Measurements from ENCODE around the gene ZCWPW1.

Gene ZCWPW1

GRCh38 chr7:100471021-100471420, 42.5 kb upstream of the ZCWPW1 start:
- H3K18ac ChIP-seq (ENCODE audit: low read length): no peak overlapping the region
- no peak overlapping the region for H2AK5ac ChIP-seq (ENCODE audit: low read depth, low read length)
- H3K9me3 ChIP-seq (replicated peaks in 1 of 2; ENCODE audit: control insufficient read depth in 2 of 2, insufficient read depth in 1 of 2, low read depth in 1 of 2, low read length in 2 of 2): no peaks in the 10 kb centered on the region
- no peak overlapping the region for H3K14ac ChIP-seq (ENCODE audit: low read length)
- H3K9ac ChIP-seq (ENCODE audit: low read depth, low read length, poor library complexity): no peak overlapping the region
- H4K91ac ChIP-seq (ENCODE audit: low read depth, low read length, poor library complexity): no peak overlapping the region
- no peak overlapping the region for H3K4me2 ChIP-seq (ENCODE audit: insufficient read depth, low read length, poor library complexity, severe bottlenecking)
- no peak overlapping the region for H2BK12ac ChIP-seq (ENCODE audit: low read length)
- H3K4ac ChIP-seq (ENCODE audit: low read length): no peak overlapping the region
- H2BK15ac ChIP-seq (ENCODE audit: low read length): no peak overlapping the region
- no peaks in the 10 kb centered on the region for H3K27me3 ChIP-seq (ENCODE audit: control insufficient read depth in 3 of 3, insufficient read depth in 3 of 3, low read depth in 1 of 3, low read length in 3 of 3)
- peaks cover 1% of the 10 kb centered on the region for H3K79me1 ChIP-seq (ENCODE audit: low read depth, low read length)
- no peak overlapping the region for H3K27ac ChIP-seq (replicated peaks; ENCODE audit: low read length)
- DNase-seq (ENCODE audit: low spot score): no peak
- H2AFZ ChIP-seq (ENCODE audit: low read length): no peak overlapping the region
- no peak overlapping the region for H3K4me3 ChIP-seq (ENCODE audit: low read length in 2 of 2)
- H3K23ac ChIP-seq (ENCODE audit: low read depth, low read length, poor library complexity): no peak overlapping the region
- WGBS, 2 donors (ENCODE audit: extremely low coverage in 2 of 2, insufficient read length in 2 of 2, insufficient replicate concordance in 1 of 2): no CpG with 5 or more reads among the region's 4 CpGs
- H2BK120ac ChIP-seq (ENCODE audit: low read depth, low read length): no peak overlapping the region
- H3K36me3 ChIP-seq (replicated peaks in 1 of 2; ENCODE audit: control insufficient read depth in 2 of 2, insufficient read depth in 2 of 2, low read length in 2 of 2): peaks cover 6 to 41% of the 10 kb centered on the region in 2 donors
- no peak overlapping the region for H2BK5ac ChIP-seq (ENCODE audit: low read length)
- no peak overlapping the region for H4K8ac ChIP-seq (ENCODE audit: low read depth, low read length)
- H3K4me1 ChIP-seq (ENCODE audit: control insufficient read depth in 2 of 2, insufficient read depth in 1 of 2, low read depth in 1 of 2, low read length in 2 of 2): peaks cover 8 to 12% of the 10 kb centered on the region in 2 donors

GRCh38 chr7:100469227-100470044, 40.9 kb upstream of the ZCWPW1 start:
- Histone ChIP-seq H2AFZ (ENCODE audit: low read length) (no peak overlapping the region), H4K8ac (ENCODE audit: low read depth, low read length) (peak overlapping the region; percentile 43), H3K9ac (ENCODE audit: low read depth, low read length, poor library complexity) (peak overlapping the region; percentile 44), H3K9me3 (replicated peaks in 1 of 2; ENCODE audit: control insufficient read depth in 2 of 2, insufficient read depth in 1 of 2, low read depth in 1 of 2, low read length in 2 of 2) (no peaks in the 10 kb centered on the region), H3K27ac (replicated peaks; ENCODE audit: low read length) (no peak overlapping the region), H2AK5ac (ENCODE audit: low read depth, low read length) (peak overlapping the region; percentile 88), H3K36me3 (replicated peaks in 1 of 2; ENCODE audit: control insufficient read depth in 2 of 2, insufficient read depth in 2 of 2, low read length in 2 of 2) (peaks cover 7 to 42% of the 10 kb centered on the region in 2 donors), H3K79me1 (ENCODE audit: low read depth, low read length) (peaks cover 1% of the 10 kb centered on the region), H2BK5ac (ENCODE audit: low read length) (peak overlapping the region; percentile 66), H3K23ac (ENCODE audit: low read depth, low read length, poor library complexity) (peak overlapping the region; percentile 89), H3K4me3 (ENCODE audit: low read length in 2 of 2) (no peak overlapping the region), H3K18ac (ENCODE audit: low read length) (peak overlapping the region; percentile 93), H2BK15ac (ENCODE audit: low read length) (no peak overlapping the region), H3K27me3 (ENCODE audit: control insufficient read depth in 3 of 3, insufficient read depth in 3 of 3, low read depth in 1 of 3, low read length in 3 of 3) (no peaks in the 10 kb centered on the region), H2BK12ac (ENCODE audit: low read length) (peak overlapping the region; percentile 41), H3K4me2 (ENCODE audit: insufficient read depth, low read length, poor library complexity, severe bottlenecking) (no peak overlapping the region), H2BK120ac (ENCODE audit: low read depth, low read length) (no peak overlapping the region), H3K4me1 (ENCODE audit: control insufficient read depth in 2 of 2, insufficient read depth in 1 of 2, low read depth in 1 of 2, low read length in 2 of 2) (peaks cover 4% of the 10 kb centered on the region in 2 donors), H3K14ac (ENCODE audit: low read length) (peak overlapping the region; percentile 56), H3K4ac (ENCODE audit: low read length) (no peak overlapping the region), H4K91ac (ENCODE audit: low read depth, low read length, poor library complexity) (no peak overlapping the region)
- peak; percentile 77 for DNase-seq (ENCODE audit: low spot score)
- WGBS, 2 donors (ENCODE audit: extremely low coverage in 2 of 2, insufficient read length in 2 of 2, insufficient replicate concordance in 1 of 2): no CpG with 5 or more reads among the region's 13 CpGs

GRCh38 chr7:100467638-100468373, 39.3 kb upstream of the ZCWPW1 start:
- Histone ChIP-seq H3K4me2 (ENCODE audit: insufficient read depth, low read length, poor library complexity, severe bottlenecking) (no peak overlapping the region), H2BK5ac (ENCODE audit: low read length) (no peak overlapping the region), H4K91ac (ENCODE audit: low read depth, low read length, poor library complexity) (no peak overlapping the region), H3K4me1 (ENCODE audit: control insufficient read depth in 2 of 2, insufficient read depth in 1 of 2, low read depth in 1 of 2, low read length in 2 of 2) (peaks cover 4% of the 10 kb centered on the region in 2 donors), H3K36me3 (replicated peaks in 1 of 2; ENCODE audit: control insufficient read depth in 2 of 2, insufficient read depth in 2 of 2, low read length in 2 of 2) (peaks cover 5 to 29% of the 10 kb centered on the region in 2 donors), H2BK120ac (ENCODE audit: low read depth, low read length) (no peak overlapping the region), H2BK12ac (ENCODE audit: low read length) (no peak overlapping the region), H3K4ac (ENCODE audit: low read length) (no peak overlapping the region), H3K18ac (ENCODE audit: low read length) (no peak overlapping the region), H3K4me3 (ENCODE audit: low read length in 2 of 2) (no peak overlapping the region), H3K23ac (ENCODE audit: low read depth, low read length, poor library complexity) (no peak overlapping the region), H2AK5ac (ENCODE audit: low read depth, low read length) (peak overlapping the region; percentile 5), H3K9me3 (replicated peaks in 1 of 2; ENCODE audit: control insufficient read depth in 2 of 2, insufficient read depth in 1 of 2, low read depth in 1 of 2, low read length in 2 of 2) (no peaks in the 10 kb centered on the region), H3K27ac (replicated peaks; ENCODE audit: low read length) (no peak overlapping the region), H2AFZ (ENCODE audit: low read length) (no peak overlapping the region), H3K9ac (ENCODE audit: low read depth, low read length, poor library complexity) (no peak overlapping the region), H3K14ac (ENCODE audit: low read length) (no peak overlapping the region), H3K27me3 (ENCODE audit: control insufficient read depth in 3 of 3, insufficient read depth in 3 of 3, low read depth in 1 of 3, low read length in 3 of 3) (no peaks in the 10 kb centered on the region), H3K79me1 (ENCODE audit: low read depth, low read length) (peaks cover 1% of the 10 kb centered on the region), H4K8ac (ENCODE audit: low read depth, low read length) (peak overlapping the region; percentile 23), H2BK15ac (ENCODE audit: low read length) (no peak overlapping the region)
- no CpG with 5 or more reads among the region's 22 CpGs for WGBS, 2 donors (ENCODE audit: extremely low coverage in 2 of 2, insufficient read length in 2 of 2, insufficient replicate concordance in 1 of 2)
- no peak for DNase-seq (ENCODE audit: low spot score)

All from neuronal stem cell (in vitro differentiated cells).